Dedifferentiated amniotic fluid mesenchymal stem cell (primary cell): Measurements from ENCODE around the gene MAGIX.

Experiments
- DNase-seq: peaks from one replicate; pipeline ENCODE4 v3.0.0-alpha.2; 2016; ENCODE audit errors: extremely low spot score

MAGIX gene

GRCh38 chrX:49205443-49205842 lies 42.9 kb downstream of the MAGIX start:
- no peak for DNase-seq

- no peak for DNase-seq
Observed at GRCh38 chrX:49206543-49206942, 44.0 kb downstream of the MAGIX start.

DNA sequence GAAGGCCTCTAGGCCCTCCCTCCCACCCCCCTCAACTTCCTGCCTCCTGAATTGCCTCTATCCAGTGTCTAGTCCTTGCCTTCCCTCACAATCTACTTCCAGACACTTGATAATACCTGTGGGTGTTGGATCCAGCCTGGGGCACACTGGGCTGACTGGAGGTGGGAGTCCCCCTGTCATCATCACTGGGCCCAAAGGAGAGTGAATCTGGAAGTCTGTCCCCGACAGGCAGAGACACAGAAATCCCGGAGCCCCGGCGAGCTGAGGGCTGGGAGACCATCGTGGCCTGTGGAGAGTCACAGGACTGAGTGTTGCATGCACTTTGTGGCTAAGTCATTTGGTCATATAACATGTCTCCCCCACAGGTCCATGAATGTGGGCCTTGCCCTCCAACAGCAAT lies 45.8 kb downstream of the MAGIX start:
- DNase-seq: no peak

DNA sequence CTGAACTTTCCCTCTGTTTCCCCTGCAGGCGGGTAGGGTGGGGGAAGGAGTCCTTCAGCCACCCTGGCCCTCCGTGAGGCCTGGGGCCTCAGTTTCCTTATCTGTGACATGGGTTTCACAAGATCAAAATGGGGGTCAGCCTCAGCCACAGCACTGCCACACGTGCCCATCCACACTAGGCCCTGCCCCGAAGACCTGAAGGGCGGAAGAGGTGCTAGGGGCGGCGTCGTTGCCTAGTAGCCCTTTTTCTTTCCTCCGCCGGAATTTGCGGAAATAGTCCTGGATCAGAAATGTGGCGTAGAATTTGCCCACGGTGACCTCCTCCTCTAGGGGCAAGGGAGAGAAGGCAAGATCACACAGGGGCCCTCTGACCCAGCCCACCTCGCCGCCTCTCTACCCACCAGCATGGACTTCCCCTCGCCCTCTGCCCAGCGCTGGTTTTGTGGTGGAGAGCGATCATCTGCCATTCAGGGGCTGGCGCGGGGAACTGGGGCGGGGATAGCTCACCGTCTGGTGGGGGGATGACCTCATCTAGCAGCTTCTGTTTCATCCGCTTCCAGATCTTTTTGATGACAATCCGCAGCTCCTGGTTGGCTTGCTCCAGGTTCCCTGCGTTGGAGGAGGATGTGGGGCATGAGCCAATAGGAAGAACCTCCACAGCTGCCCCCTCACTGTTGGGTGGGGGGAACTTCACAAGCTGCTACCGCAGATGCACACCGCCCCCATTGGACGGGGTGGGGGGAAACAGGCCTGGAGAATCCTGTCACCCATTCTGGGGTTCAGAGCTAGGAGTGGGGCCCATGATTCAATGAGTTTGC lies 47.1 kb downstream of the MAGIX start:
- DNase-seq: no peak

GRCh38 chrX:49210406-49210805 lies 47.8 kb downstream of the MAGIX start:
- no peak for DNase-seq

- no peak for DNase-seq
Observed at GRCh38 chrX:49211074-49211473, 48.5 kb downstream of the MAGIX start.

GRCh38 chrX:49212209-49212608 lies 49.7 kb downstream of the MAGIX start:
- DNase-seq: no peak

GRCh38 chrX:49212861-49213260 lies 50.3 kb downstream of the MAGIX start:
- DNase-seq: no peak

GRCh38 chrX:49214416-49214815 lies 51.9 kb downstream of the MAGIX start:
- no peak for DNase-seq

GRCh38 chrX:49214996-49215526 lies 52.5 kb downstream of the MAGIX start:
- DNase-seq: no peak
